Measurements from ENCODE around the gene MAPKAP1.

- TF ChIP-seq POLR2A (IDR thresholded peaks at IDR 0.05; ENCODE audit: low read length), result no peak
- no peak for TF ChIP-seq GATA1 (IDR thresholded peaks at IDR 0.05; ENCODE audit: low read depth, low read length)
Observed at GRCh38 chr9:125549891-125550885, 156.8 kb downstream of the MAPKAP1 start.
